Mammary epithelial cell (primary cell): ENCODE results near the gene LEKR1.

Experiments
- EZH2 ChIP-seq: IDR thresholded peaks from 2 replicates; pipeline ENCODE4 v1.6.1; 2012; ENCODE audit warnings: low read length, inconsistent platforms, borderline replicate concordance
- TF ChIP-seq, protein P1 (sequence below), 2 donors: IDR thresholded peaks in 1 of 2; conservative IDR thresholded peaks in 1 of 2; 2 replicates each; pipeline ENCODE4 v1.5.1; 2011 to 2012; ENCODE audit warnings: inconsistent platforms in 2 of 2, low read length in 2 of 2, mild to moderate bottlenecking in 2 of 2, control low read depth in 1 of 2, low read depth in 1 of 2; ENCODE audit not compliant: insufficient read depth in 1 of 2; ENCODE audit errors: extremely low read depth in 1 of 2

DNA sequence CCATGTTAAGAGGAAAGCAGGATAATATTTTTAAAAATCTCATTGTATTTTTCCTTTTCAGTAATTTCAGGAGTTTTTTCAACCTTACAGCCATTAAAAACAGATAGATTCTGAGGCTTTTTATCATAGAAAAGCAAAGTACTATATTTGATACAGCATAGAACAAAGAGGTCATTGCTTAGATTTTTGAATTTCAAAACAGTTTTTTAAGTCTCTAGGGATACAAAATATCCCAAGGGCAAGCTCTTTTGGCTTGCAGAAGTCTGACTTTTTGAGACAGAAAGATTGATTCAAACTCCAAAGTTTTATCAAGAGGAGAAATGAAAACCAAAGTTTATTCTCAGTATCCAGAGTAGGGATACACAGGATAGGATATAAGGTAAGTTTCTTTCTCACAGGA lies 49.3 kb upstream of the LEKR1 start:
- TF ChIP-seq, protein P1, sequence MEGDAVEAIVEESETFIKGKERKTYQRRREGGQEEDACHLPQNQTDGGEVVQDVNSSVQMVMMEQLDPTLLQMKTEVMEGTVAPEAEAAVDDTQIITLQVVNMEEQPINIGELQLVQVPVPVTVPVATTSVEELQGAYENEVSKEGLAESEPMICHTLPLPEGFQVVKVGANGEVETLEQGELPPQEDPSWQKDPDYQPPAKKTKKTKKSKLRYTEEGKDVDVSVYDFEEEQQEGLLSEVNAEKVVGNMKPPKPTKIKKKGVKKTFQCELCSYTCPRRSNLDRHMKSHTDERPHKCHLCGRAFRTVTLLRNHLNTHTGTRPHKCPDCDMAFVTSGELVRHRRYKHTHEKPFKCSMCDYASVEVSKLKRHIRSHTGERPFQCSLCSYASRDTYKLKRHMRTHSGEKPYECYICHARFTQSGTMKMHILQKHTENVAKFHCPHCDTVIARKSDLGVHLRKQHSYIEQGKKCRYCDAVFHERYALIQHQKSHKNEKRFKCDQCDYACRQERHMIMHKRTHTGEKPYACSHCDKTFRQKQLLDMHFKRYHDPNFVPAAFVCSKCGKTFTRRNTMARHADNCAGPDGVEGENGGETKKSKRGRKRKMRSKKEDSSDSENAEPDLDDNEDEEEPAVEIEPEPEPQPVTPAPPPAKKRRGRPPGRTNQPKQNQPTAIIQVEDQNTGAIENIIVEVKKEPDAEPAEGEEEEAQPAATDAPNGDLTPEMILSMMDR (conservative IDR thresholded peaks at IDR 0.05 in 1 of 2, IDR thresholded peaks at IDR 0.05 in 1 of 2; ENCODE audit: extremely low read depth in 1 of 2, insufficient read depth in 1 of 2, low read depth in 1 of 2, low read length in 2 of 2): no peak
- TF ChIP-seq EZH2: no peak
